Stimulated activated naive CD8-positive, alpha-beta T cell treated with anti-CD3 and anti-CD28 coated beads, Interleukin-15, Interleukin-2, amounts not matched to agents 100 ng/mL and 50 ng/mL, for 24 hours (primary cell): ENCODE results near the gene SUGP2.

ENCODE experiments used
- H3K27ac Mint-ChIP-seq: one replicate; pipeline ENCODE4 v1.8.0; 2021; ENCODE audit warnings: mild to moderate bottlenecking, mixed read lengths
- H3K27me3 Mint-ChIP-seq: one replicate; pipeline ENCODE4 v1.8.0; 2021; ENCODE audit warnings: mixed read lengths
- H3K36me3 Mint-ChIP-seq: one replicate; pipeline ENCODE4 v1.8.0; 2021; ENCODE audit warnings: low read depth, mixed read lengths
- H3K4me1 Mint-ChIP-seq: one replicate; pipeline ENCODE4 v1.8.0; 2021; ENCODE audit warnings: low read depth, mixed read lengths
- H3K4me3 Mint-ChIP-seq: one replicate; pipeline ENCODE4 v1.8.0; 2021; ENCODE audit warnings: mild to moderate bottlenecking, mixed read lengths
- H3K9me3 Mint-ChIP-seq: one replicate; pipeline ENCODE4 v1.8.0; 2021; ENCODE audit warnings: mixed read lengths

SUGP2 gene

DNA sequence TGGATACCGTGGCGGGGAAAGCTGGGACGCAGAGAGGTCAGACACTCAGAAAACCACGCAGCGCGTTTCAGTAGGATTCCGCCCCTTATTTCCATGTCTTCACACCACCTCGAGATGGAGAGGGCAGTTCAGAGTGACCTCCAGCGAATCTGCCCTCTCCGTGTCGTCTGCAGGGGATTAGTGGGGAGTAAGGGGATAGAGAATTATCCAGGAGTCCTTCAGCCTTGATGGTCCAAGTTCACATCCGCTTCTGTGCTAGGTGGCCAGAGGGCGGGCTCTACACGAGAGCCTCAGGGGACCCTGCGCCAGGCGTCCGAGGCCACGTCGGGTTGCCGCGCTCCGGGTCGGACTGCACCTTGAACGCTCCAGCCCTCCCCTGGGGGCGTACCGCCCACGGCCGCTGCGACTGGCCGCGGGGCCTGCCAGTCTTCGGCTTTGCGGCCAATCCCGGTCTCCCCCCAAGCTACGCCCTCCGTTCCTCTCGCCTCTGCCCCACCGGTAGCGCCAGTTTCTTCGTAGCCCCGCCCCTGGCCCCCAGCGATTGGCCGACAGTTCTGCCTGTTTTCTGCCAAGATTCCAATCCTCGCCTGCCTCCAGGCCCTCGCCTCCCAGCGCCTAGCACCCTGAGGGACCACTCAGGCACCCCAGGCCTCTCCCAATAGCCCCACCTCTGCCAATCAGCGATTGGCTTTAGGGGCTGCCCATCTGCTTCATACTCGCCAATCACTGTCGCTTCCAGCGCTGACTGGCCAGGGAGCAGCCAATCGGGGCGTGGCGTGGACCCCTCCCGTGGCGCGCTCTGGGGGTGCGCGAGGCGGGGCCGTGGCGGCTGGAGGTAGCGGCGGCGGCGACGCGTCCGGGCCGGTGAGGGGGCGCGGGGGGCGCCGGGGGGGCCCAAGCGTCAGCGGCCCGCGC is 30.1 kb upstream of the SUGP2 start, which contains the start of gene SLC25A42:
SLC25A42 (plus strand) TSS at position 812 of the 915 bp plus-strand sequence. CDS start 32,131 bp downstream, outside the sequence.
- peaks cover 17% of the 10 kb centered on the region for H3K36me3 Mint-ChIP-seq
- peak within 1 kb of the TSS; percentile 79 for H3K4me3 Mint-ChIP-seq
- no peaks in the 10 kb centered on the region for H3K27me3 Mint-ChIP-seq
- H3K9me3 Mint-ChIP-seq = no peaks in the 10 kb centered on the region
- H3K27ac Mint-ChIP-seq = peak within 1 kb of the TSS; percentile 97
- H3K4me1 Mint-ChIP-seq = peaks cover 45% of the 10 kb centered on the region

DNA sequence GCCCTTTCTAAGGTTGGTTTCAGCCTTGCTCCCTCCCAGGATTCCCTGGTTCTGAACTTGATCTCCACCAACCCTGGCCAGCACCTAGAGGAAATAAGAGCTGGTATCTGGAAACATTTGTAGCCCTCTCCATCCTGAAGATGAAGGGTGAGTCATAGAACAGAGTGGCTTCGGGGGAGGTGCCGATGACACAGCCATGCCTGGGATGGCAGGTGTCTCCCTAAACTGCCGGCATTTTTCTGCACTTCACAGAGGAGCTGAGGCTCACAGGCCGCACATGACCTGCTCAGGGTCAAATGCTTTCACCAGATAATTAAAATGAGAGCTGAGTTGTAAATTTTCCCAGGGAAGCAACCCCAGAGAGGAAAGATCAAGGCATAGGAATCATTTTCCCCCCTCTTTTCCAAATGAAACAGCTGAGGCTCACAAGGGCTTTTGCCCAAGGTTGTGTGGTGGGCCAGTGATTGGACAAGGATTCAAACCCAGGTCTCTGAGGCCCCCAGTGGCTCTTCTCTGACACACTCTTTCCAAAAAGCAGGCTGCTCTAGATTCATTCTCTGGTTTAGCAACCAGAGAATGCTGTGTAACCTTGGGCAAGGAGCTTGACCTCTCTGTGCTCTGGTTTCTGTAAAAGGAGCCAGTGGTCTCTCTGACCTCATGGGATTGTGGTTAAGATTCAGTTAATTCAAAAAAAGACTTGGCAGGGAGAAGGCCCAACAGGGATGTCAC is 29.3 kb upstream of the SUGP2 start:
- Mint-ChIP-seq H3K9me3 (no peaks in the 10 kb centered on the region), H3K4me1 (peaks cover 41% of the 10 kb centered on the region), H3K4me3 (peak overlapping the region; percentile 79), H3K36me3 (peaks cover 17% of the 10 kb centered on the region), H3K27me3 (no peaks in the 10 kb centered on the region), H3K27ac (peak overlapping the region; percentile 97)

- no peaks in the 10 kb centered on the region for H3K27me3 Mint-ChIP-seq
- H3K4me1 Mint-ChIP-seq = peaks cover 32% of the 10 kb centered on the region
- H3K4me3 Mint-ChIP-seq = no peak overlapping the region
- peak overlapping the region; percentile 97 for H3K27ac Mint-ChIP-seq
- no peaks in the 10 kb centered on the region for H3K9me3 Mint-ChIP-seq
- H3K36me3 Mint-ChIP-seq = peaks cover 17% of the 10 kb centered on the region
Measured at GRCh38 chr19:19061506-19061905, 28.2 kb upstream of the SUGP2 start.

DNA sequence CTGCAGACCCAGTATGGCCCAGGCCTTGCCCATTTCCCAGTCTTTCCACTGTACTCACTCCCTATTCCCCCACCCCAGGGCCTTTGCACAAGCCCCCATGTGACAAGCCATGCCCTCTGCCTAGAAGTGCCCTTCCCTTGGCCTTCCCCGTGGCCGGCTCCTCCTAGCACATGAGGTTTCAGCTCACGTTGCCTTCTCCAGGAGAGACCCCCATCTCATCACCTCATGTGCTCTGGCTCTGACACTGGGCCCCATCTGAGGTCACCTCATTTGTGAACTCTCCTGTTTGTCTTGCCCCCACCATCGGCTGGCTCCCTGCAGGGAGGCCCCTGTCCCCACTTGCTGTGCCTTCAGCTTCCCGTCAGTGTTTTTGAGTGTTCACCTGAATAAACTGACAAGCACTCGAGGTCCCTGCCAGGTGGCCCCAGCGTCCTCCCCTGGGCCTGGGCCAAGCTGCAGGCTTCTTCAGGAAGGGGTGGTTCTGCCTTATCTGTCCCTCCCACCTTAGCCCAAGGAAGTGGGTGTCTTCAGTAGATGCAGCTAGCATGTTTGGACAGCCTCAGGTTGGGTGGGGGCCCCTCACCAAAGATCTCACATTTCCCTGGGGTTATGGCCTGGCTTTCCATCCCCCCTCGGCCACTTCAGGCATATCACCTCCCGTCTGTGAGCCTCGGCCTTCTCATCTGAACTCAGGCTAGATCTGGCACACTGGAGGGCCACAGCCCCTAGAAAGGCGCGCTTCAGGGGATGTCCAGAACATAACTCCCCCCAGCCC is 26.7 kb upstream of the SUGP2 start:
- Mint-ChIP-seq H3K9me3 (no peaks in the 10 kb centered on the region), H3K4me3 (no peak overlapping the region), H3K27me3 (no peaks in the 10 kb centered on the region), H3K27ac (no peak overlapping the region), H3K4me1 (peaks cover 27% of the 10 kb centered on the region), H3K36me3 (peaks cover 24% of the 10 kb centered on the region)

- H3K27ac Mint-ChIP-seq = no peak overlapping the region
- no peaks in the 10 kb centered on the region for H3K9me3 Mint-ChIP-seq
- H3K4me1 Mint-ChIP-seq = peaks cover 22% of the 10 kb centered on the region
- no peaks in the 10 kb centered on the region for H3K27me3 Mint-ChIP-seq
- peaks cover 26% of the 10 kb centered on the region for H3K36me3 Mint-ChIP-seq
- H3K4me3 Mint-ChIP-seq = no peak overlapping the region
Measured at GRCh38 chr19:19059018-19059836, 25.9 kb upstream of the SUGP2 start.

DNA sequence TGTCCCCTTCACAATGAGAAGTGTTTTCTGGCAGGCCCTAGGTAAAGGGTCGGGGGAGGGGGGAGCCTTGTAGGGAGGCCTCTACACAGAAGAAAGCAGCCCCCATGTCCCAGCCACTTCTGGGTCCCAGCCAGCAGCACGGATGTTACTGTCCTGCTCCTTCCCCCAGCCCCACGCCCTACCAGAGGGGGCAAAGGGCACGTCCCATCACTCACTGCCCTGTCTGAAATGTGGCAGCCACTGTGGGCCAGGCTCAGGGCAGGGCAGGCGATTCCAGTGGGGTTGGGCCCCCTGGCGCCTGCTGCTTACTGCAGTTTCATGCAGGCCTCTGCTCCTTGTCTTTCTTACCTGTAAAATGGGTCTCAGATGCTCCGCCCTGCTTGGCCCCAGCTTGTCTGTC is 24.4 kb upstream of the SUGP2 start:
- Mint-ChIP-seq H3K36me3 (peaks cover 30% of the 10 kb centered on the region), H3K27ac (no peak overlapping the region), H3K27me3 (no peaks in the 10 kb centered on the region), H3K4me1 (peaks cover 12% of the 10 kb centered on the region), H3K9me3 (no peaks in the 10 kb centered on the region), H3K4me3 (no peak overlapping the region)

GRCh38 chr19:19057317-19057716 is 24.0 kb upstream of the SUGP2 start:
- H3K27ac Mint-ChIP-seq = no peak overlapping the region
- H3K9me3 Mint-ChIP-seq = no peaks in the 10 kb centered on the region
- no peak overlapping the region for H3K4me3 Mint-ChIP-seq
- H3K36me3 Mint-ChIP-seq = peaks cover 26% of the 10 kb centered on the region
- H3K27me3 Mint-ChIP-seq = no peaks in the 10 kb centered on the region
- H3K4me1 Mint-ChIP-seq = peaks cover 8% of the 10 kb centered on the region

DNA sequence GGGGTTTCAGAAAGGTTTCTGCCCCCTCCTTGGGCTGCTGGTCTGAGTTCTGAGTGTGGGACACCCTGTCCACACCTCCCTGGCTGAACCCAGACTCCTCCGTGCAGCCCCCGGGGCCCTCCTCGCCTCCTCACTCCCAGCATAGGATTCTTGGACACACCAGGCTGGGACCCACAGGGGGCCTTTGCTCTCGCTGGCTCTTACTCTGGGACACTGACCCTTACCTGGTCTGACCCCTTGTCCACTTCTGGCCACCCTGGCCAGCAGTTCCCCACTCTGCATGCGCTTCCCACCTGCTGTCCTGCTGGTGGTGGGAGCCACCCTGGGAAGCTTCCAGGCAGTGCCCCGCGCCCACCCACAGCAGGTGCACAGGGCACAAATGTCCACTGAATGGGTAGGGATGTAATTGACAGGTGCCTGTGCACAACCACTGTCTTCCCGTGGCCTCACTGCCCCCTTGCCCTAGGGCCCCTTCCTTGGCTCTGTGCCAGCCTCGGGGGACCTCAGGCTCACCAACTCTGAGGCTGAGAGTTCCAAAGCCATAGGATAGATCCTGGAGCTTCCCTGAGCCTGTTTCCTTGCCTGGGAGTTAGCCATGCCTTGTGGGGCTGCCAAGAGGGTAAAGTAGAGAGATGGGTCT is 23.4 kb upstream of the SUGP2 start:
- no peaks in the 10 kb centered on the region for H3K9me3 Mint-ChIP-seq
- H3K4me1 Mint-ChIP-seq = peaks cover 2% of the 10 kb centered on the region
- H3K27ac Mint-ChIP-seq = no peak overlapping the region
- H3K4me3 Mint-ChIP-seq = no peak overlapping the region
- H3K27me3 Mint-ChIP-seq = no peaks in the 10 kb centered on the region
- peaks cover 26% of the 10 kb centered on the region for H3K36me3 Mint-ChIP-seq

DNA sequence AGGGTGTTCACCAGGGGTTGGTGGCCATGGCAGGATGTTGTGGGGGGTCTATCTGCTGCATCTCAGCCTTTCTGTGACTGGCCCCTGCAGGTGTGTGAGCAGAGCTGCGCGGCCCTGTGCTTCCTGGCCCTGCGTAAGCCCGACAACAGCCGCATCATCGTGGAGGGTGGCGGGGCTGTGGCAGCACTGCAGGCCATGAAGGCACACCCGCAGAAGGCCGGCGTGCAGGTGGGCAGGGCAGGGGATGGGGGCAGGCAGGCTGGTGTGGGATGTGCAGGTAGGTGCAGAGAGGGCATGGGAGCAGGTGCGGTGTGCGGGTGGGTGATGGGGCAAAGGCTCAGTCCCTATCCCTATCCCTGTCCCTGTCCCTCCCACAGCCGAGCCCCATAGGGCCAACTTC is 22.4 kb upstream of the SUGP2 start:
- no peaks in the 10 kb centered on the region for H3K4me1 Mint-ChIP-seq
- H3K4me3 Mint-ChIP-seq = no peak overlapping the region
- no peak overlapping the region for H3K27ac Mint-ChIP-seq
- peaks cover 32% of the 10 kb centered on the region for H3K36me3 Mint-ChIP-seq
- no peaks in the 10 kb centered on the region for H3K27me3 Mint-ChIP-seq
- no peaks in the 10 kb centered on the region for H3K9me3 Mint-ChIP-seq

DNA sequence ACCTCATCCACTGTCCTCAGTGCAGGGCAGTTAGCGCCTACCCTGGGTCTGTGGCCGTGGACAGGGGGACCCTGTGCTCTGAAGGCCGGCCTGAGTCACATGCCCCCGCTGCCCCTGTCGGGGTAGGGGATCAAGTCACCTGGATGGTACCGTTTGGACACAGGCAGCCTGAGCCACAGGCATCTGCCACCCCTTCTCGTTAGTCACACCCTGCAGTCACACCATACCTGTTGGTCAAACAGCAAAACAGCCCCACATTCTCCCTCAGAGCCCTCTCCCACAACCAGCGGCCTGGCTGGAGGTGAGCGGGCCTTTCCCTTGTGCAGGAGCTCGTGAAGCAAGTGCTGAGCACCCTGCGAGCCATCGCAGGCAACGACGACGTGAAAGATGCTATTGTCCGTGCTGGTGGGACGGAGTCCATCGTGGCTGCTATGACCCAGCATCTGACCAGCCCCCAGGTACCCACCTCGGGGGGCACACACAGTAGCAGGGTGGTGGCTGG is 21.7 kb upstream of the SUGP2 start:
- H3K36me3 Mint-ChIP-seq = peaks cover 39% of the 10 kb centered on the region
- no peak overlapping the region for H3K4me3 Mint-ChIP-seq
- no peaks in the 10 kb centered on the region for H3K4me1 Mint-ChIP-seq
- H3K9me3 Mint-ChIP-seq = no peaks in the 10 kb centered on the region
- no peaks in the 10 kb centered on the region for H3K27me3 Mint-ChIP-seq
- no peak overlapping the region for H3K27ac Mint-ChIP-seq

- H3K36me3 Mint-ChIP-seq = peaks cover 39% of the 10 kb centered on the region
- H3K9me3 Mint-ChIP-seq = no peaks in the 10 kb centered on the region
- H3K27me3 Mint-ChIP-seq = no peaks in the 10 kb centered on the region
Measured at GRCh38 chr19:19054315-19054938, 21.1 kb upstream of the SUGP2 start.

DNA sequence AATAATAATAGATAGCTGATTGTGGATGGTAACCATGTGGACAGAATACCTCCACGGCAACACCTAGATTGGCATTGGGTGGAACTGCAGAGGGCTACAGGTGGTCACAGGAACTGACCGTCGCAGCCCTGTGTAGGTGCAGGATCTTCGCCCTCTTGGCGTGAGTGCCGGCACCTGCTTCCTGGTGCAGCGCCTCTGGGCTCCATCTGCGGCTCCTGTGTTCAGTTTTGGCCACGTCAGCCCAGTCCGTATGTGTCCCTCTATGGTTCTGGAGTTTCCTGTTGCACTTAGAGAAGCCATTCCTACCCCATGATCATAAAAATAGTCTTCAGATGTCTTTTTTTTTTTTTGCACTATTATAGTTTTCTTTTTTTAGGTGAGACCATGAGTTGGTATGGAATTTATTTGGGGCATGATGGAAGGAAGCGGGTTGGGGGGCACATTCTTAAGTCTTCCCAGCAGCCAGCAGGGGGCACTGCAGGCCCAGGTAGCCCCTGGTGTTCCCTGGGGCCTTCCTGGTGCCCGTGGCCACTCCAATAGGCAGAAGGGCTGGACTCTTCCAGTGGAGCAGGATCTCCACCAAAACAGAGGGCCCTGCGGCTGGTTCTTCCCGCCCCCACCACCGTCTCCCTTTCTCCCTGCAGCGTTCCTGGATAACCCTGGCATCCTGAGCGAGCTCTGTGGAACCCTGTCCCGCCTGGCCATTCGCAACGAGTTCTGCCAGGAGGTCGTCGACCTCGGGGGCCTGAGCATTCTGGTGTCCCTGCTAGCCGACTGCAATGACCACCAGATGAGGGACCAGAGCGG is 20.4 kb upstream of the SUGP2 start:
- Mint-ChIP-seq H3K27me3 (no peaks in the 10 kb centered on the region), H3K4me1 (no peaks in the 10 kb centered on the region), H3K36me3 (peaks cover 39% of the 10 kb centered on the region), H3K9me3 (no peaks in the 10 kb centered on the region), H3K4me3 (no peak overlapping the region), H3K27ac (no peak overlapping the region)

More at GRCh38 chr19:19054315-19054938, 21.1 kb upstream of the SUGP2 start:
- H3K4me3 Mint-ChIP-seq = no peak overlapping the region
- H3K27ac Mint-ChIP-seq = no peak overlapping the region
- H3K4me1 Mint-ChIP-seq = no peaks in the 10 kb centered on the region

- Mint-ChIP-seq H3K9me3 (no peaks in the 10 kb centered on the region), H3K4me1 (no peaks in the 10 kb centered on the region), H3K4me3 (no peak overlapping the region), H3K27me3 (no peaks in the 10 kb centered on the region), H3K27ac (no peak overlapping the region), H3K36me3 (peaks cover 45% of the 10 kb centered on the region)
Measured at GRCh38 chr19:19052921-19053320, 19.6 kb upstream of the SUGP2 start.
